HG02870 (cell line): Measurements from ENCODE around the gene HRH1.

Source experiments
- ATAC-seq: cut with Tn5 transposase; IDR thresholded peaks from one replicate; pipeline ENCODE4 v1.9.1; 2021; ENCODE audit warnings: mild to moderate bottlenecking, moderate library complexity; ENCODE audit not compliant: unreplicated experiment

HRH1 gene

GRCh38 chr3:11312166-11312565 is 157.9 kb downstream of the HRH1 start:
- no peak for ATAC-seq
